Uterus (tissue), 2 donors: ENCODE data around the gene GGT5.
"Not testable (repeated sequence)": the region's sequence is repeated elsewhere in the genome, so short reads cannot be mapped to it uniquely, and the experiment has no call there.

Experiments
- POLR2A ChIP-seq, 2 donors: fragments of 450-650 bp; IDR thresholded peaks; one replicate each; pipeline ENCODE4 v1.6.1; 2016; ENCODE audit warnings: antibody characterized with exemption in 2 of 2, mild to moderate bottlenecking in 1 of 2, moderate library complexity in 1 of 2
- TF ChIP-seq, protein P1 (sequence below), 4 experiments: fragments of 200-600 bp in 2 of 4; fragments of 450-650 bp in 2 of 4; sonication (generic) in 2 of 4; IDR thresholded peaks; one replicate each; pipeline ENCODE4 v1.5.1; 2016 to 2019; ENCODE audit warnings: antibody characterized with exemption in 4 of 4, mild to moderate bottlenecking in 2 of 4, moderate library complexity in 1 of 4

DNA sequence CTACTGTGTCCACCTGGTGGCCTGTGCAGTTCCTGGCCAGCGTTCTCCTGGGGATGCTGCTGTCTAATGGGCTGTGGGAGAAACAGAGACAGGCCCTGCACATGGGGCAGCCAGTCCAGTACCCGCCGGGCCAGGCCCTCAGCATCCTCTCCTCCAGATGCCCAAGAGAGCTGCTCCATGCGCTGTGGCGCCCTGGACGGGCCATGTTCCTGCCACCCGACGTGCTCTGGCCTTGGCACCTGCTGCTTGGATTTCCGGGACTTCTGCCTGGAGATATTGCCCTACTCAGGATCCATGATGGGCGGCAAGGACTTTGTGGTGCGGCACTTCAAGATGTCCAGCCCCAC is 62.0 kb downstream of the GGT5 start:
- TF ChIP-seq, protein P1, sequence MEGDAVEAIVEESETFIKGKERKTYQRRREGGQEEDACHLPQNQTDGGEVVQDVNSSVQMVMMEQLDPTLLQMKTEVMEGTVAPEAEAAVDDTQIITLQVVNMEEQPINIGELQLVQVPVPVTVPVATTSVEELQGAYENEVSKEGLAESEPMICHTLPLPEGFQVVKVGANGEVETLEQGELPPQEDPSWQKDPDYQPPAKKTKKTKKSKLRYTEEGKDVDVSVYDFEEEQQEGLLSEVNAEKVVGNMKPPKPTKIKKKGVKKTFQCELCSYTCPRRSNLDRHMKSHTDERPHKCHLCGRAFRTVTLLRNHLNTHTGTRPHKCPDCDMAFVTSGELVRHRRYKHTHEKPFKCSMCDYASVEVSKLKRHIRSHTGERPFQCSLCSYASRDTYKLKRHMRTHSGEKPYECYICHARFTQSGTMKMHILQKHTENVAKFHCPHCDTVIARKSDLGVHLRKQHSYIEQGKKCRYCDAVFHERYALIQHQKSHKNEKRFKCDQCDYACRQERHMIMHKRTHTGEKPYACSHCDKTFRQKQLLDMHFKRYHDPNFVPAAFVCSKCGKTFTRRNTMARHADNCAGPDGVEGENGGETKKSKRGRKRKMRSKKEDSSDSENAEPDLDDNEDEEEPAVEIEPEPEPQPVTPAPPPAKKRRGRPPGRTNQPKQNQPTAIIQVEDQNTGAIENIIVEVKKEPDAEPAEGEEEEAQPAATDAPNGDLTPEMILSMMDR (IDR thresholded peaks at IDR 0.05): not testable (repeated sequence)
- TF ChIP-seq POLR2A (IDR thresholded peaks at IDR 0.05): not testable (repeated sequence)
